H1 (cell line): Measurements from ENCODE around the gene ALDH1A3. TPM values are rescaled to one million over a fixed set of nuclear protein-coding genes. Genes with fewer than 3 reads are reported as not detected.

Experiments
- CREB1 ChIP-seq: IDR thresholded peaks from 2 replicates; pipeline ENCODE4 v1.6.1; 2012; ENCODE audit warnings: inconsistent platforms
- FOSL1 ChIP-seq: IDR thresholded peaks from 2 replicates; pipeline ENCODE4 v1.6.1; 2011; ENCODE audit warnings: mild to moderate bottlenecking, low read depth, low read length, moderate library complexity; ENCODE audit not compliant: insufficient read depth
- GTF2F1 ChIP-seq: IDR thresholded peaks from 2 replicates; pipeline ENCODE4 v1.6.1; 2012; ENCODE audit warnings: low read depth, low read length, improper control_type of control experiment, borderline replicate concordance
- HDAC6 ChIP-seq: IDR thresholded peaks from one replicate; pipeline ENCODE4 v1.7.1; 2012; ENCODE audit warnings: low read depth, mild to moderate bottlenecking, inconsistent platforms, low read length, moderate library complexity
- MAX ChIP-seq: IDR thresholded peaks from 2 replicates; pipeline ENCODE4 v1.6.1; 2012; ENCODE audit warnings: inconsistent platforms
- PHF8 ChIP-seq: fragments of 200-600 bp; sonication (generic); conservative IDR thresholded peaks from 2 replicates; pipeline ENCODE4 v1.7.1; 2012; ENCODE audit warnings: low read depth, mild to moderate bottlenecking, inconsistent platforms, low read length, moderate library complexity
- SAP30 ChIP-seq: fragments of 300-600 bp; sonication (generic); IDR thresholded peaks from 2 replicates; pipeline ENCODE4 v1.7.1; 2012; ENCODE audit warnings: low read length, moderate library complexity, mild to moderate bottlenecking, inconsistent platforms; ENCODE audit not compliant: insufficient read depth, insufficient replicate concordance
- TAF1 ChIP-seq: IDR thresholded peaks from 2 replicates; pipeline ENCODE4 v1.6.1; 2011; ENCODE audit warnings: mild to moderate bottlenecking, low read depth, low read length
- TEAD4 ChIP-seq: IDR thresholded peaks from 2 replicates; pipeline ENCODE4 v1.6.1; 2012; ENCODE audit warnings: low read depth, low read length, inconsistent platforms, mixed read lengths
- polyA plus RNA-seq, 7 experiments: library from polyadenylated mRNA; depleted of rRNA in 3 of 7; stranded (reverse) in 5 of 7; unstranded in 2 of 7; fragments of >200 nt in 5 of 7; fragments of 200-250 nt in 2 of 7; gene quantifications; 1 replicate in 5 of 7; 2 replicates in 1 of 7; 4 replicates in 1 of 7; pipeline versions ENCODE4 v1.2.1 to v1.2.3, GENCODE V29; 2011 to 2013; ENCODE audit warnings: missing spikeins in 2 of 7, mixed read lengths in 2 of 7
- total RNA-seq: library from RNA; stranded (reverse); fragmentation: NEBNext Ultra II Directional; extraction: Animal tissue kit (Norgen Biotek cat#: 25700); gene quantifications from 2 replicates; pipeline ENCODE4 v1.2.1, GENCODE V29; 2021

Gene ALDH1A3
- total and polyA plus RNA-seq, 2 of the 8 experiments (the other 6 are each of a cell fraction or from before 2014, with no cell fraction given): 2.2 to 5.5 TPM

GRCh38 chr15:100879464-100880138, at the start of gene ALDH1A3 (continued):
- TF ChIP-seq TAF1 (no peak), GTF2F1 (no peak), MAX (no peak), SAP30 (no peak), PHF8 (no peak), TEAD4 (no peak), CREB1 (no peak), FOSL1 (no peak), HDAC6 (no peak)
